Mammary epithelial cell (primary cell): Measurements from ENCODE around the gene MAP3K14.

Source experiments
- EZH2 ChIP-seq: IDR thresholded peaks from 2 replicates; pipeline ENCODE4 v1.6.1; 2012; ENCODE audit warnings: low read length, inconsistent platforms, borderline replicate concordance
- TF ChIP-seq, protein P1 (sequence below), 2 donors: IDR thresholded peaks in 1 of 2; conservative IDR thresholded peaks in 1 of 2; 2 replicates each; pipeline ENCODE4 v1.5.1; 2011 to 2012; ENCODE audit warnings: inconsistent platforms in 2 of 2, low read length in 2 of 2, mild to moderate bottlenecking in 2 of 2, control low read depth in 1 of 2, low read depth in 1 of 2; ENCODE audit not compliant: insufficient read depth in 1 of 2; ENCODE audit errors: extremely low read depth in 1 of 2

DNA sequence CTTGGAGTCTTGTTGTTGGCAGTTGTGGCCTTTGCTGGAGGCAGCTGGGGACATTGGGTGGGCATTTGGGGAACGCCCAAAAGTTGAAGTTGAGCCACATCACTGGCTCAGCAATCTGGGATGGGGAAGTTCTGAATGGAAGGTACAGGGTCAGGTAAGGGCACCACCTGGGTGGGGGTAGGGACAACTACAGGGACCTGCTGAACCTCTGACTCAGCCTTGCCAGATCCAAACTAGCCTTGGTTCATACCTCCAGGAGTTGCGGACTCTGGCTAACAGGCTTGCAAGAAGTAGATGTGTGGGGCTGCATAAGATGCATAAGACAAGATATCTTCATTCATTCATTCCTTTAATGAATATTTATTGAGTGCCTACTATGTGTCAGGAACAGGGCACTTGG, 79.1 kb downstream of the MAP3K14 start:
- TF ChIP-seq, protein P1, sequence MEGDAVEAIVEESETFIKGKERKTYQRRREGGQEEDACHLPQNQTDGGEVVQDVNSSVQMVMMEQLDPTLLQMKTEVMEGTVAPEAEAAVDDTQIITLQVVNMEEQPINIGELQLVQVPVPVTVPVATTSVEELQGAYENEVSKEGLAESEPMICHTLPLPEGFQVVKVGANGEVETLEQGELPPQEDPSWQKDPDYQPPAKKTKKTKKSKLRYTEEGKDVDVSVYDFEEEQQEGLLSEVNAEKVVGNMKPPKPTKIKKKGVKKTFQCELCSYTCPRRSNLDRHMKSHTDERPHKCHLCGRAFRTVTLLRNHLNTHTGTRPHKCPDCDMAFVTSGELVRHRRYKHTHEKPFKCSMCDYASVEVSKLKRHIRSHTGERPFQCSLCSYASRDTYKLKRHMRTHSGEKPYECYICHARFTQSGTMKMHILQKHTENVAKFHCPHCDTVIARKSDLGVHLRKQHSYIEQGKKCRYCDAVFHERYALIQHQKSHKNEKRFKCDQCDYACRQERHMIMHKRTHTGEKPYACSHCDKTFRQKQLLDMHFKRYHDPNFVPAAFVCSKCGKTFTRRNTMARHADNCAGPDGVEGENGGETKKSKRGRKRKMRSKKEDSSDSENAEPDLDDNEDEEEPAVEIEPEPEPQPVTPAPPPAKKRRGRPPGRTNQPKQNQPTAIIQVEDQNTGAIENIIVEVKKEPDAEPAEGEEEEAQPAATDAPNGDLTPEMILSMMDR (conservative IDR thresholded peaks at IDR 0.05 in 1 of 2, IDR thresholded peaks at IDR 0.05 in 1 of 2; ENCODE audit: extremely low read depth in 1 of 2, insufficient read depth in 1 of 2, low read depth in 1 of 2, low read length in 2 of 2): no peak
- no peak for TF ChIP-seq EZH2
